B cell (primary cell): ENCODE measurements around the gene ANKS4B. TPM values are rescaled to one million over a fixed set of nuclear protein-coding genes. Genes with fewer than 3 reads are reported as not detected.

Experiments used
- ATAC-seq: fragments of 200-7000 bp; cut with Tn5 transposase; one replicate; pipeline ENCODE4 v1.10.0; 2021; ENCODE audit warnings: low read depth, mild to moderate bottlenecking, moderate number of reproducible peaks, moderate library complexity
- CTCF ChIA-PET: fragments of 350-600 bp; sonication (Branson Sonifier 250); formaldehyde crosslinking; loops from one replicate; lab custom pipeline; 2021; ENCODE audit warnings: antibody characterized with exemption, inconsistent platforms; lab: Charles Lee
- POLR2A ChIA-PET: fragments of 350-600 bp; sonication (Branson Sonifier 250); formaldehyde crosslinking; loops from one replicate; lab custom pipeline; 2021; ENCODE audit warnings: antibody characterized with exemption; lab: Charles Lee
- DNase-seq: peaks from one replicate; pipeline ENCODE4 v3.0.0; 2013
- H2AFZ ChIP-seq: 2 replicates; pipeline ENCODE4 v1.6.1; 2012; ENCODE audit warnings: mild to moderate bottlenecking, low read depth, low read length; ENCODE audit not compliant: insufficient read depth, poor library complexity, severe bottlenecking
- H3K27ac ChIP-seq, 2 donors: 1 replicate in 1 of 2; 2 replicates in 1 of 2; pipeline ENCODE4 v1.5.1; 2012 to 2013; ENCODE audit warnings: low read length in 2 of 2, mild to moderate bottlenecking in 2 of 2, moderate library complexity in 1 of 2
- H3K27me3 ChIP-seq, 4 experiments: fragments of 200-600 bp in 1 of 4; sonication (generic) in 1 of 4; replicated peaks in 1 of 4; 1 replicate in 2 of 4; 2 replicates in 2 of 4; pipeline versions ENCODE4 v1.6.1 to v1.7.0; 2013 to 2016; ENCODE audit warnings: low read length in 3 of 4, mild to moderate bottlenecking in 2 of 4, mixed read lengths in 1 of 4, moderate library complexity in 1 of 4; ENCODE audit not compliant: insufficient read depth in 4 of 4, control insufficient read depth in 3 of 4; ENCODE audit errors: control extremely low read depth in 1 of 4
- H3K36me3 ChIP-seq, 2 experiments: replicated peaks in 1 of 2; 1 replicate in 1 of 2; 2 replicates in 1 of 2; pipeline versions ENCODE4 v1.6.1 to v1.7.1; 2013; ENCODE audit warnings: low read length in 1 of 2; ENCODE audit not compliant: insufficient read depth in 2 of 2, control insufficient read depth in 1 of 2; ENCODE audit errors: control extremely low read depth in 1 of 2, extremely low read depth in 1 of 2
- H3K4me1 ChIP-seq, 2 donors: fragments of 200-600 bp in 1 of 2; sonication (generic) in 1 of 2; 1 replicate in 1 of 2; 2 replicates in 1 of 2; pipeline versions ENCODE4 v1.5.1 to v1.6.1; 2013 to 2017; ENCODE audit warnings: low read length in 2 of 2; ENCODE audit not compliant: control insufficient read depth in 2 of 2, insufficient read depth in 2 of 2
- H3K4me2 ChIP-seq: replicated peaks from 2 replicates; pipeline ENCODE3; 2012; ENCODE audit warnings: mild to moderate bottlenecking, low read depth, low read length; ENCODE audit not compliant: poor library complexity, severe bottlenecking
- H3K4me3 ChIP-seq, 5 experiments: fragments of 200-600 bp in 1 of 5; sonication (generic) in 1 of 5; 1 replicate in 3 of 5; 2 replicates in 2 of 5; pipeline versions ENCODE4 v1.5.1 to v1.7.0; 2011 to 2016; ENCODE audit warnings: low read length in 4 of 5, mild to moderate bottlenecking in 4 of 5, low read depth in 2 of 5, control low read depth in 1 of 5, moderate library complexity in 1 of 5; ENCODE audit not compliant: insufficient read depth in 1 of 5; ENCODE audit errors: control extremely low read depth in 1 of 5, extremely low read depth in 1 of 5
- H3K79me2 ChIP-seq: fragments of 200-600 bp; sonication (generic); one replicate; pipeline ENCODE4 v1.6.0; 2016; ENCODE audit warnings: low read length; ENCODE audit not compliant: control insufficient read depth, insufficient read depth
- H3K9ac ChIP-seq: fragments of 200-600 bp; sonication (generic); 2 replicates; pipeline ENCODE4 v1.6.1; 2017; ENCODE audit warnings: mild to moderate bottlenecking, low read length, moderate library complexity
- H3K9me3 ChIP-seq, 3 donors: one replicate each; pipeline versions ENCODE4 v1.6.1 to v1.7.1; 2013; ENCODE audit warnings: low read length in 2 of 3; ENCODE audit not compliant: control insufficient read depth in 2 of 3, insufficient read depth in 1 of 3; ENCODE audit errors: control extremely low read depth in 1 of 3
- H4K20me1 ChIP-seq: 2 replicates; pipeline ENCODE4 v1.6.0; 2012; ENCODE audit warnings: mild to moderate bottlenecking, low read length; ENCODE audit not compliant: insufficient read depth, control insufficient read depth, poor library complexity, severe bottlenecking
- H3K27ac Mint-ChIP-seq: one replicate; pipeline ENCODE4 v1.8.0; 2021; ENCODE audit warnings: mixed read lengths
- H3K27me3 Mint-ChIP-seq: one replicate; pipeline ENCODE4 v1.8.0; 2021; ENCODE audit warnings: mixed read lengths
- H3K4me1 Mint-ChIP-seq: one replicate; pipeline ENCODE4 v1.8.0; 2021; ENCODE audit warnings: mixed read lengths
- H3K4me3 Mint-ChIP-seq: one replicate; pipeline ENCODE4 v1.8.0; 2021; ENCODE audit warnings: mixed read lengths
- H3K9me3 Mint-ChIP-seq: one replicate; pipeline ENCODE4 v1.8.0; 2022; ENCODE audit warnings: mixed read lengths; ENCODE audit not compliant: insufficient read depth
- EZH2 ChIP-seq: IDR thresholded peaks from 2 replicates; pipeline ENCODE4 v1.6.1; 2012; ENCODE audit warnings: borderline replicate concordance, low read depth, mild to moderate bottlenecking, moderate library complexity, low read length; ENCODE audit not compliant: insufficient read depth, poor library complexity, severe bottlenecking
- WGBS: methylation state at CpG from one replicate; pipeline ENCODE4 v1.1.5; 2013; ENCODE audit warnings: missing lambda C conversion rate; ENCODE audit not compliant: insufficient coverage; 5-methylcytosine and 5-hydroxymethylcytosine counted together
- intact Hi-C: fragments of 100-400 bp; cut with micrococcal nuclease; formaldehyde crosslinking; loops from one replicate; pipeline ENCODE4 v1.10.0; 2022
- polyA plus RNA-seq: library from polyadenylated mRNA; depleted of rRNA; stranded (reverse); fragments of >200 nt; gene quantifications from 2 replicates; pipeline ENCODE4 v1.2.3, GENCODE V29; 2012
- total RNA-seq, 2 donors: library from RNA; stranded (reverse); fragments of 120-200 nt in 1 of 2; gene quantifications; 1 replicate in 1 of 2; 2 replicates in 1 of 2; pipeline versions ENCODE4 v1.2.3 to v1.2.4, GENCODE V29; 2013 to 2022
- TF ChIP-seq, protein P1 (sequence below): fragments of 200-600 bp; IDR thresholded peaks from one replicate; pipeline ENCODE4 v1.8.0; 2022; ENCODE audit warnings: antibody characterized with exemption, mild to moderate bottlenecking

Gene ANKS4B
- total and polyA plus RNA-seq, 2 donors (not counting 1 experiment from before 2014, with no cell fraction given): not detected

GRCh38 chr16:21302454-21302853 is 69.0 kb downstream of the ANKS4B start:
- no peak overlapping the region for H3K27ac ChIP-seq
- peak overlapping the region; percentile 97 for H3K4me3 Mint-ChIP-seq
- H3K4me1 ChIP-seq: peaks cover 12 to 26% of the 10 kb centered on the region in 2 donors
- no peaks in the 10 kb centered on the region for H3K27me3 ChIP-seq
- 100% methylated on average over 1 of the region's 3 CpGs for WGBS
- no peaks in the 10 kb centered on the region for H3K36me3 ChIP-seq
- no peaks in the 10 kb centered on the region for H4K20me1 ChIP-seq
- CTCF ChIA-PET: interaction anchor here (1.2 to 1.5 kb wide), 3 partner anchors 11 to 56 kb away, joined by 3 to 5 read pairs (median 3); no protein-coding TSS in a partner anchor
- no peaks in the 10 kb centered on the region for H3K9me3 Mint-ChIP-seq
- H3K27me3 Mint-ChIP-seq: no peaks in the 10 kb centered on the region
- ATAC-seq: no peak
- peak overlapping the region; percentile 99 for H3K4me2 ChIP-seq
- H3K9ac ChIP-seq: peak overlapping the region; percentile 70
- peaks cover 28% of the 10 kb centered on the region for H3K4me1 Mint-ChIP-seq
- intact Hi-C loops: loop anchor here (1.0 to 10.0 kb wide), 2 partner anchors 20 to 252 kb away; no protein-coding TSS in a partner anchor
- H2AFZ ChIP-seq: peak overlapping the region; percentile 93
- peak overlapping the region in 1 of 5 experiments; percentile 85 for H3K4me3 ChIP-seq
- peak overlapping the region; percentile 18 for H3K27ac Mint-ChIP-seq
- POLR2A ChIA-PET: interaction anchor here (0.9 kb wide), 1 partner anchor 8 kb away, joined by 4 read pairs; no protein-coding TSS in a partner anchor
- H3K9me3 ChIP-seq: no peaks in the 10 kb centered on the region
- no peaks in the 10 kb centered on the region for H3K79me2 ChIP-seq
- DNase-seq: no peak
- TF ChIP-seq, protein P1, sequence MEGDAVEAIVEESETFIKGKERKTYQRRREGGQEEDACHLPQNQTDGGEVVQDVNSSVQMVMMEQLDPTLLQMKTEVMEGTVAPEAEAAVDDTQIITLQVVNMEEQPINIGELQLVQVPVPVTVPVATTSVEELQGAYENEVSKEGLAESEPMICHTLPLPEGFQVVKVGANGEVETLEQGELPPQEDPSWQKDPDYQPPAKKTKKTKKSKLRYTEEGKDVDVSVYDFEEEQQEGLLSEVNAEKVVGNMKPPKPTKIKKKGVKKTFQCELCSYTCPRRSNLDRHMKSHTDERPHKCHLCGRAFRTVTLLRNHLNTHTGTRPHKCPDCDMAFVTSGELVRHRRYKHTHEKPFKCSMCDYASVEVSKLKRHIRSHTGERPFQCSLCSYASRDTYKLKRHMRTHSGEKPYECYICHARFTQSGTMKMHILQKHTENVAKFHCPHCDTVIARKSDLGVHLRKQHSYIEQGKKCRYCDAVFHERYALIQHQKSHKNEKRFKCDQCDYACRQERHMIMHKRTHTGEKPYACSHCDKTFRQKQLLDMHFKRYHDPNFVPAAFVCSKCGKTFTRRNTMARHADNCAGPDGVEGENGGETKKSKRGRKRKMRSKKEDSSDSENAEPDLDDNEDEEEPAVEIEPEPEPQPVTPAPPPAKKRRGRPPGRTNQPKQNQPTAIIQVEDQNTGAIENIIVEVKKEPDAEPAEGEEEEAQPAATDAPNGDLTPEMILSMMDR: no peak
- no peak for TF ChIP-seq EZH2

GRCh38 chr16:21302898-21303528 is 69.5 kb downstream of the ANKS4B start:
- POLR2A ChIA-PET: interaction anchor here (0.9 kb wide), 1 partner anchor 8 kb away, joined by 4 read pairs; no protein-coding TSS in a partner anchor
- Mint-ChIP-seq H3K4me3 (peak overlapping the region; percentile 97), H3K4me1 (peaks cover 28% of the 10 kb centered on the region), H3K27ac (no peak overlapping the region), H3K27me3 (no peaks in the 10 kb centered on the region), H3K9me3 (no peaks in the 10 kb centered on the region)
- H4K20me1 ChIP-seq: no peaks in the 10 kb centered on the region
- H3K4me2 ChIP-seq: no peak overlapping the region
- no peaks in the 10 kb centered on the region for H3K9me3 ChIP-seq
- peaks cover 12 to 26% of the 10 kb centered on the region in 2 donors for H3K4me1 ChIP-seq
- H3K27ac ChIP-seq: no peak overlapping the region
- H3K36me3 ChIP-seq: no peaks in the 10 kb centered on the region
- no peak overlapping the region for H3K4me3 ChIP-seq
- ATAC-seq: no peak
- CTCF ChIA-PET: interaction anchor here (1.2 to 1.5 kb wide), 3 partner anchors 12 to 56 kb away, joined by 3 to 5 read pairs (median 3); no protein-coding TSS in a partner anchor
- WGBS: no CpG with 5 or more reads among the region's 4 CpGs
- DNase-seq: no peak
- no peak overlapping the region for H2AFZ ChIP-seq
- H3K9ac ChIP-seq: no peak overlapping the region
- H3K27me3 ChIP-seq: no peaks in the 10 kb centered on the region
- intact Hi-C loops: loop anchor here (1.0 to 10.0 kb wide), 2 partner anchors 21 to 252 kb away; no protein-coding TSS in a partner anchor
- no peaks in the 10 kb centered on the region for H3K79me2 ChIP-seq
- TF ChIP-seq EZH2: no peak
- TF ChIP-seq, protein P1: no peak
